ENCODE measurements around the gene C1QTNF1. TPM values are rescaled to one million over a fixed set of nuclear protein-coding genes. Genes with fewer than 3 reads are reported as not detected.

Gene C1QTNF1
- total and polyA plus RNA-seq, 9 of the 15 experiments (the other 6 are each of a cell fraction or from before 2014, with no cell fraction given): 0.09 TPM; not detected in 8

- TF ChIP-seq ZNF79 (CRISPR knock-in tag; IDR thresholded peaks at IDR 0.05; ENCODE audit: low read depth) (no peak), HIVEP1 (CRISPR knock-in tag; IDR thresholded peaks at IDR 0.05) (no peak), CHCHD3 (CRISPR knock-in tag; IDR thresholded peaks at IDR 0.05) (no peak), SMARCA4 (IDR thresholded peaks at IDR 0.05) (no peak), LEF1 (IDR thresholded peaks at IDR 0.05) (no peak), KLF10 (CRISPR knock-in tag; IDR thresholded peaks at IDR 0.05) (no peak), BRF2 (IDR thresholded peaks at IDR 0.05; ENCODE audit: borderline replicate concordance, insufficient read depth, insufficient read length) (no peak), MITF (IDR thresholded peaks at IDR 0.05) (no peak), PHF20 (IDR thresholded peaks at IDR 0.05; ENCODE audit: partially characterized antibody) (peak; percentile 63), STAT5A (IDR thresholded peaks at IDR 0.05; ENCODE audit: borderline replicate concordance, low read length) (no peak), ZBTB5 (IDR thresholded peaks at IDR 0.05) (no peak), SMAD1 (IDR thresholded peaks at IDR 0.05; ENCODE audit: low read depth, low read length, partially characterized antibody) (no peak), MXD1 (CRISPR knock-in tag; IDR thresholded peaks at IDR 0.05; ENCODE audit: borderline replicate concordance, poor library complexity, severe bottlenecking) (no peak), TEAD4 (IDR thresholded peaks at IDR 0.05; ENCODE audit: low read length) (no peak), TEAD4 (CRISPR knock-in tag; IDR thresholded peaks at IDR 0.05; ENCODE audit: borderline replicate concordance) (no peak), FOXJ2 (tag; IDR thresholded peaks at IDR 0.05) (no peak), SLC30A9 (CRISPR knock-in tag; IDR thresholded peaks at IDR 0.05) (no peak), HCFC1 (IDR thresholded peaks at IDR 0.05; ENCODE audit: low read depth, low read length) (peak; percentile 90), JUNB (CRISPR knock-in tag; conservative IDR thresholded peaks at IDR 0.05) (no peak), BCOR (IDR thresholded peaks at IDR 0.05) (no peak), ELF2 (CRISPR knock-in tag; IDR thresholded peaks at IDR 0.05) (peak; percentile 47; the same call in 1 of the 2 replicates), CLOCK (CRISPR knock-in tag; IDR thresholded peaks at IDR 0.05; ENCODE audit: borderline replicate concordance) (no peak)
Measured at GRCh38 chr17:79009397-79010303, 14.3 kb upstream of the C1QTNF1 start, which contains the start of gene CANT1 (continued).

All from K562 (cell line).